Stimulated activated naive CD4-positive, alpha-beta T cell treated with Interleukin-2 at 50 U/mL for 16 hours (primary cell): Measurements from ENCODE around the gene COL18A1.
"Not testable (repeated sequence)": the region's sequence is repeated elsewhere in the genome, so short reads cannot be mapped to it uniquely, and the experiment has no call there.

Source experiments
- DNase-seq: peaks from one replicate; lab custom pipeline; 2025; lab: John Stamatoyannopoulos, UW

The COL18A1 gene

GRCh38 chr21:45404730-45405270 is at the start of gene COL18A1:
COL18A1 (plus strand) TSS chr21:45405165; CDS start chr21:45405231, 66 bp downstream.
- peak; percentile 28 for DNase-seq

GRCh38 chr21:45355573-45355972 is 49.4 kb upstream of the COL18A1 start:
- DNase-seq, result no peak

GRCh38 chr21:45356251-45356650 is 48.7 kb upstream of the COL18A1 start:
- no peak for DNase-seq

- no peak for DNase-seq
Observed at GRCh38 chr21:45356653-45357435, 48.1 kb upstream of the COL18A1 start.

- DNase-seq, result no peak
Observed at GRCh38 chr21:45357436-45358260, 47.3 kb upstream of the COL18A1 start.

GRCh38 chr21:45358261-45358670 is 46.7 kb upstream of the COL18A1 start:
- no peak for DNase-seq

- no peak for DNase-seq
Observed at GRCh38 chr21:45358711-45359310, 46.2 kb upstream of the COL18A1 start.

- no peak for DNase-seq
Observed at GRCh38 chr21:45359451-45360217, 45.3 kb upstream of the COL18A1 start.

GRCh38 chr21:45361033-45361997 is 43.6 kb upstream of the COL18A1 start:
- no peak for DNase-seq

GRCh38 chr21:45362077-45362747 is 42.8 kb upstream of the COL18A1 start:
- DNase-seq, result no peak

GRCh38 chr21:45362748-45363145 is 42.2 kb upstream of the COL18A1 start:
- DNase-seq, result no peak

- not testable (repeated sequence) for DNase-seq
Observed at GRCh38 chr21:45363272-45363671, 41.7 kb upstream of the COL18A1 start.

- peak; percentile 46 for DNase-seq
Observed at GRCh38 chr21:45363921-45364467, 41.0 kb upstream of the COL18A1 start.

GRCh38 chr21:45364468-45365185 is 40.3 kb upstream of the COL18A1 start:
- no peak for DNase-seq

- DNase-seq, result no peak
Observed at GRCh38 chr21:45365186-45365607, 39.8 kb upstream of the COL18A1 start.

GRCh38 chr21:45365608-45366241 is 39.2 kb upstream of the COL18A1 start:
- DNase-seq, result no peak

GRCh38 chr21:45366476-45366875 is 38.5 kb upstream of the COL18A1 start:
- no peak for DNase-seq

- no peak for DNase-seq
Observed at GRCh38 chr21:45366931-45367401, 38.0 kb upstream of the COL18A1 start.
